Common myeloid progenitor, CD34-positive (primary cell): ENCODE measurements around the gene ADSS2.
"Not testable (repeated sequence)": the region's sequence is repeated elsewhere in the genome, so short reads cannot be mapped to it uniquely, and the experiment has no call there.

Source experiments
- CTCF ChIA-PET: fragments of 350-600 bp; sonication (Branson Sonifier 250); formaldehyde crosslinking; loops from one replicate; lab custom pipeline; 2021; ENCODE audit warnings: antibody characterized with exemption; lab: Charles Lee
- POLR2A ChIA-PET: fragments of 350-600 bp; sonication (Branson Sonifier 250); formaldehyde crosslinking; loops from one replicate; lab custom pipeline; 2021; ENCODE audit warnings: antibody characterized with exemption; lab: Charles Lee
- DNase-seq, 3 donors: peaks; one replicate each; pipeline versions ENCODE4 v3.0.0 to v3.0.0-alpha.2; 2013
- H3K27ac ChIP-seq, 2 experiments: 1 replicate in 1 of 2; 2 replicates in 1 of 2; pipeline ENCODE4 v1.7.0; 2013; ENCODE audit warnings: inconsistent platforms in 2 of 2, low read length in 2 of 2, mild to moderate bottlenecking in 2 of 2, low read depth in 1 of 2, moderate library complexity in 1 of 2; ENCODE audit not compliant: severe bottlenecking in 2 of 2, insufficient read depth in 1 of 2, poor library complexity in 1 of 2
- H3K27me3 ChIP-seq, 5 experiments: replicated peaks in 2 of 5; 1 replicate in 3 of 5; 2 replicates in 2 of 5; pipeline versions ENCODE4 v1.6.1 to v1.7.0; 2013; ENCODE audit warnings: low read length in 4 of 5, mild to moderate bottlenecking in 2 of 5, moderate library complexity in 2 of 5, inconsistent platforms in 1 of 5; ENCODE audit not compliant: insufficient read depth in 5 of 5, control insufficient read depth in 4 of 5
- H3K36me3 ChIP-seq, 4 experiments: 1 replicate in 2 of 4; 2 replicates in 2 of 4; pipeline versions ENCODE4 v1.6.1 to v1.7.0; 2013; ENCODE audit warnings: low read length in 3 of 4, control low read depth in 1 of 4, mild to moderate bottlenecking in 1 of 4; ENCODE audit not compliant: control insufficient read depth in 4 of 4, insufficient read depth in 4 of 4
- H3K4me1 ChIP-seq, 4 experiments: 1 replicate in 3 of 4; 2 replicates in 1 of 4; pipeline versions ENCODE4 v1.6.1 to v1.7.1; 2013; ENCODE audit warnings: low read length in 3 of 4, mild to moderate bottlenecking in 3 of 4, control low read depth in 1 of 4, inconsistent platforms in 1 of 4, moderate library complexity in 1 of 4; ENCODE audit not compliant: control insufficient read depth in 4 of 4, insufficient read depth in 4 of 4; ENCODE audit errors: control extremely low read depth in 1 of 4
- H3K4me3 ChIP-seq, 7 experiments: 1 replicate in 4 of 7; 2 replicates in 3 of 7; pipeline versions ENCODE4 v1.5.1 to v1.7.0; 2013; ENCODE audit warnings: mild to moderate bottlenecking in 7 of 7, low read length in 6 of 7, moderate library complexity in 6 of 7, inconsistent platforms in 2 of 7, low read depth in 2 of 7, control low read depth in 1 of 7; ENCODE audit not compliant: insufficient read depth in 4 of 7, control insufficient read depth in 1 of 7; ENCODE audit errors: extremely low read depth in 1 of 7
- H3K9me3 ChIP-seq, 5 experiments: 1 replicate in 4 of 5; 2 replicates in 1 of 5; pipeline versions ENCODE4 v1.6.1 to v1.7.1; 2013; ENCODE audit warnings: low read length in 4 of 5, mild to moderate bottlenecking in 2 of 5, inconsistent platforms in 1 of 5, low read depth in 1 of 5, moderate library complexity in 1 of 5; ENCODE audit not compliant: control insufficient read depth in 4 of 5, insufficient read depth in 2 of 5; ENCODE audit errors: control extremely low read depth in 1 of 5
- WGBS: methylation state at CpG from one replicate; pipeline ENCODE4 v1.1.5; 2013; ENCODE audit not compliant: insufficient coverage; 5-methylcytosine and 5-hydroxymethylcytosine counted together

The ADSS2 gene

GRCh38 chr1:244375051-244375450, 76.7 kb downstream of the ADSS2 start:
- no peak overlapping the region for H3K4me3 ChIP-seq
- no peak overlapping the region for H3K27ac ChIP-seq
- H3K27me3 ChIP-seq = no peaks in the 10 kb centered on the region
- H3K36me3 ChIP-seq = no peaks in the 10 kb centered on the region
- WGBS = 94% methylated on average over 5 of the region's 7 CpGs
- CTCF ChIA-PET = no interaction called here
- no peaks in the 10 kb centered on the region for H3K9me3 ChIP-seq
- H3K4me1 ChIP-seq = no peaks in the 10 kb centered on the region
- DNase-seq = no peak
- POLR2A ChIA-PET = interaction anchor here (0.8 kb wide), 1 partner anchor 340 kb away, joined by 3 read pairs; no protein-coding TSS in a partner anchor

DNA sequence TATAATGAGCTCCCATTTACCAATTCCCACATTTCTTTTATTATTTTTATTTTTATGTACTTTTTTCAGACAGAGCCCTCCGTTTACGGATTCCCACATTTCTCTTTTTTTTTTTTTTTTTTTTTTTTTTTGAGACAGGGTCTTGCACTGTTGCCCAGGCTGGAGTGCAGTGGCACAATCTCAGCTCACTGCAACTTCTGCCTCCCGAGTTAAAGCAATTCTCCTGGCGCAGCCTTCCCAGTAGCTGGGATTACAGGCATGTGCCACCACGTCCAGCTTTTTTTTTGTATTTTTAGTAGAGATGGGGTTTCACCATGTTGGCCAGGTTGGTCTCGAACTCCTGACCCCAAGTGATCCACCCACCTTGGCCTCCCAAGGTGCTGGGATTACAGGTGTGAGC, 77.2 kb downstream of the ADSS2 start:
- WGBS = 100% methylated on average over 4 of the region's 6 CpGs
- POLR2A ChIA-PET = interaction anchor here (0.8 kb wide), 1 partner anchor 340 kb away, joined by 3 read pairs; no protein-coding TSS in a partner anchor
- H3K4me3 ChIP-seq, DNase-seq, H3K27me3 ChIP-seq, H3K4me1 ChIP-seq, H3K9me3 ChIP-seq, CTCF ChIA-PET, H3K27ac ChIP-seq, H3K36me3 ChIP-seq: not testable (repeated sequence)

DNA sequence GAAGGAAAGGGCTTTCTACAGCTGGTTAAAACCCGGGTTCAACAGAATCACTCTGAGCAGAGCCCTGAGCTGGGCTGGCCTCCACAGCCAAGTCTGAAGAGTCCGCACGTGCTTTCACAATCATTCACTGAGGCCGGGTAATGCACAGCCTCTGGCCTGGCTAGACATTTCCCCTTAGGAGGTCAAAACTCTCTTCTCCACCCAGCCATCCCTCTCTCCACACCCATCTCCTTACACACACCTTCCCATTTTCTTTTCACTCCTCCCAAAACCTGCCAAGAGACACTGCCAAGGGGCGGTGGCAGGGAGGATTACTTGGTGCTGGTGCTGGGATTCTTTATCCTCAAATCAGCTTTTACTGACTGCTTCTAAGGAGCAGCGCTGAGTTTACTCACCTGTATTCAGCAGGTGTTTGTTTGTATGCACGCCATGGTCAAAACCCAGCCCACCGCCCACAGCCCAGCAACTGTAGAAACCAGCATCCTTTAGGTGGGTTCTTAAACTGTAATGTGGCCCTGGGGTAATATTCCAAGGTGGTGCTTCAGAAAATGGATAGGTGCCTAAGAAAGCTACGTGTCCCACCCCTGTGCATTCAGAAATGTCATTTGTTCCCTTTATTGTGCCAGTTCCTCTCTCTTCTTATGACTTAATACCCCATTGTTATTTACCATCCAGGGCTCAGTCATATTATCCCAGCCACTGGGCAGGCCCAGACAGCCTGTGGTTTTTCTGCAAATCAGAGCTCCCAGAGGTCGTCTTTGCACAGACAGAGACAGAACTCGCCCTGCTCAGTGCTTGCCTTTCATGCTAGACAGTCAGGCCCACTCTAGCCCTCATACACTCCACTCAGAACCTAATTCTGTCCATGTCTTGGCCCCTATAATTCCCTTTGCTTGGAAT, 80.2 kb downstream of the ADSS2 start:
- no peak for DNase-seq
- Histone ChIP-seq H3K4me1 (no peaks in the 10 kb centered on the region), H3K4me3 (no peak overlapping the region), H3K36me3 (no peaks in the 10 kb centered on the region), H3K27ac (no peak overlapping the region), H3K9me3 (no peaks in the 10 kb centered on the region), H3K27me3 (no peaks in the 10 kb centered on the region)
- ChIA-PET POLR2A (no interaction called here), CTCF (interaction anchor here (1.2 to 1.4 kb wide), 2 partner anchors 10 to 44 kb away, joined by 3 to 4 read pairs; no protein-coding TSS in a partner anchor)
- WGBS = 94% methylated on average over 8 of the region's 11 CpGs

GRCh38 chr1:244370060-244370637, 81.6 kb downstream of the ADSS2 start:
- CTCF ChIA-PET = no interaction called here
- no peak overlapping the region for H3K27ac ChIP-seq
- POLR2A ChIA-PET = interaction anchor here (1.4 kb wide), 1 partner anchor 25 kb away, joined by 3 read pairs; no protein-coding TSS in a partner anchor

DNA sequence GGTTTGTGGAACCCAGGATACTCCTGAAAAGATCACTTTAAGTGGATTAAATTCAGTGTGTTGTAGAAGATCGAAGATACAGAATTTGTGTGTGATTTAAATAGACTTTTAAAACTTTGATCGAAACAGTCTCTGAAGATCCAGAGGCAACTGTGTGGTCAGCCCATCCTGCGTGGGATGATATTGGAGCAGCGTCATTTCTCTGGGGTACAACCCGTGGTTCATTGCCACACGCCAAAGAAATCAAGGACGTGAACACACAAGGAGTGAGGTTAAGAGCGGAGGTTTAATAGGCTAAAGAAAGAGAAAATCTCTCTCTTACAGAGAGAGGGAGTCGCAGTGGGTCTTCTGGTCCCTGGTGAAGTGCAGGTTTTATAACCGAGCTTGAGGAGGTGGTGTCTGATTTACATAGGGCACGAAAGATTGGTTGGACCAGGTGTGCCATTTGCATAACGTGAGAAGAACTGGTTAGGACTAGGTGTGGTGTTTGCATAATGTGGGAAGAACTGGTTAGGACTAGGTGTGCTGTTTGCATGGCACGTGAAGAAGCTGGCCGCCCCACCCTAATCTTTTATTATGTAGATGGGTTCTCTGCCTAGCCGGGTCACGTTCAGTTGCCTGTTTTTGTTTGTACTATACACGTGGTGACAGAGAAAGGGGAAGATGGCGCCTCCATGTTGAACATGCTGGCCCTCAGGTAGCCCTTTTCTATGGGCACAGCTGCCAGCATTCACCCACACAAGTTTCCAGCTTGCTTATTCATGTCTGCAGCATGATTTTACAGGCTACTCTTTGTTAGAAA, 82.3 kb downstream of the ADSS2 start:
- POLR2A ChIA-PET = interaction anchor here (1.4 kb wide), 1 partner anchor 26 kb away, joined by 3 read pairs; no protein-coding TSS in a partner anchor

More at GRCh38 chr1:244370060-244370637, 81.6 kb downstream of the ADSS2 start:
- Histone ChIP-seq H3K4me1 (no peaks in the 10 kb centered on the region), H3K4me3 (no peak overlapping the region), H3K9me3 (no peaks in the 10 kb centered on the region), H3K27me3 (no peaks in the 10 kb centered on the region), H3K36me3 (no peaks in the 10 kb centered on the region)
- 78% methylated on average over 6 of the region's 8 CpGs for WGBS
- DNase-seq = peak in 2 of 3 donors; percentile 21 to 35

GRCh38 chr1:244368279-244368678, 83.4 kb downstream of the ADSS2 start:
- Histone ChIP-seq H3K4me3 (no peak overlapping the region), H3K9me3 (no peaks in the 10 kb centered on the region), H3K27me3 (no peaks in the 10 kb centered on the region), H3K36me3 (no peaks in the 10 kb centered on the region), H3K27ac (peak overlapping the region in 1 of 2 experiments; percentile 73), H3K4me1 (no peaks in the 10 kb centered on the region)
- CTCF ChIA-PET = no interaction called here
- POLR2A ChIA-PET = no interaction called here
- peak in 2 of 3 donors; percentile 10 to 26 for DNase-seq
- 69% methylated on average over 4 of the region's 5 CpGs for WGBS

More for the DNA sequence above, 82.3 kb downstream of the ADSS2 start:
- H3K4me3 ChIP-seq = no peak overlapping the region
- H3K9me3 ChIP-seq = no peaks in the 10 kb centered on the region
- WGBS = 87% methylated on average over 10 of the region's 18 CpGs
- DNase-seq = no peak
- CTCF ChIA-PET = no interaction called here
- H3K27me3 ChIP-seq = no peaks in the 10 kb centered on the region
- no peaks in the 10 kb centered on the region for H3K4me1 ChIP-seq
- H3K36me3 ChIP-seq = no peaks in the 10 kb centered on the region
- H3K27ac ChIP-seq = no peak overlapping the region
